Skeletal muscle satellite cell (primary cell): ENCODE results near the gene TSPEAR.
"Not testable (repeated sequence)": the region's sequence is repeated elsewhere in the genome, so short reads cannot be mapped to it uniquely, and the experiment has no call there.

ENCODE experiments used
- H3K27me3 ChIP-seq: 2 replicates; pipeline ENCODE4 v1.7.0; 2013; ENCODE audit warnings: low read length; ENCODE audit not compliant: control insufficient read depth, insufficient read depth
- H3K36me3 ChIP-seq: 2 replicates; pipeline ENCODE4 v1.7.0; 2013; ENCODE audit warnings: mild to moderate bottlenecking, control low read depth, low read length; ENCODE audit not compliant: insufficient read depth
- H3K4me1 ChIP-seq: 2 replicates; pipeline ENCODE4 v1.7.0; 2013; ENCODE audit warnings: low read length; ENCODE audit not compliant: control insufficient read depth, insufficient read depth
- H3K4me2 ChIP-seq: 2 replicates; pipeline ENCODE4 v1.7.0; 2013; ENCODE audit warnings: mild to moderate bottlenecking, low read length
- H3K4me3 ChIP-seq: 2 replicates; pipeline ENCODE4 v1.7.0; 2013; ENCODE audit warnings: low read length
- H3K9ac ChIP-seq: 2 replicates; pipeline ENCODE4 v1.7.0; 2013; ENCODE audit warnings: mild to moderate bottlenecking, low read depth, low read length, moderate library complexity
- H3K9me3 ChIP-seq: replicated peaks from 2 replicates; pipeline ENCODE4 v1.7.0; 2013; ENCODE audit warnings: mild to moderate bottlenecking, control low read depth, low read length

The TSPEAR gene

DNA sequence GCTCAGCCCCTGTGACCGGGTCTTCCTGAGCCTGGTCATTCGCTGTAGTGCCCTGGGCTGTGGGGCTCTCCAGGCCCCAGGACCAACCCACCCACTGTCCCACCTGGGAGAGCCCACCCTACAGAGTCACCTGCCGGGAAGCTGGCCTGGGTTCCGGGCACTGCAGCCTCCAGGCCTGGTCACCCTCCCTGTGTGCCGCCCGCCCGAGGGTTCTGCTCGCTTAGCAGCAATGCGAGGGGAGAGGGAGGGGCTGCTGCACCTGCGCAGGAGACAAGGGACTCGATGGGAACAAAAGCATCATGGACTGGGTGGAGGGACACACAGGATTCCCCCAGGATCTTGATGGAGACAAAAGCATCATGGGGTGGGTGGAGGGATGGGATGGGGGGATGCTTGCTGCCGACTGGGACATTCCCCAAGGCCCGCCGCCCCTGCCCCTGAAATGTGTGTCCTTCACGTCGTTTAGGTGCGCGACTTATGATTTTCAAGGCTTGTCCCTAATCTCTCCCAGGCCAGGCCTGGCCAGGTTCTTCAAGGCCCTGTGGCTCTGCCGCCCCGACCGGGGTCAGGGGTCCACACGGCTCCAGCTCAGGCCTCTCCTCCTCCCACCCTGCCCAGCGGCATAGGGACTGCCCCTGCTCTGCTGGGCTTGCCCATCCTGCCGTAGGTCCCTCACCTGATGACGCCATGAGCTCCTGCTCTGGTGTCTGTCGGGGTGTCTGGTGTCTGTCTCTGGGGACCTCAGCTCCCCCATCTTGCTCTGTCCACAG is 97.8 kb downstream of the TSPEAR start:
- Histone ChIP-seq H3K9ac (no peak overlapping the region), H3K4me3 (no peak overlapping the region), H3K4me2 (no peak overlapping the region), H3K4me1 (no peaks in the 10 kb centered on the region), H3K27me3 (peaks cover 32% of the 10 kb centered on the region), H3K9me3 (peaks cover 3% of the 10 kb centered on the region), H3K36me3 (no peaks in the 10 kb centered on the region)

GRCh38 chr21:44612669-44613229 is 98.6 kb downstream of the TSPEAR start:
- no peak overlapping the region for H3K4me2 ChIP-seq
- no peaks in the 10 kb centered on the region for H3K36me3 ChIP-seq
- peaks cover 3% of the 10 kb centered on the region for H3K9me3 ChIP-seq
- no peak overlapping the region for H3K9ac ChIP-seq
- H3K4me1 ChIP-seq, result no peaks in the 10 kb centered on the region
- peaks cover 28% of the 10 kb centered on the region for H3K27me3 ChIP-seq
- no peak overlapping the region for H3K4me3 ChIP-seq

DNA sequence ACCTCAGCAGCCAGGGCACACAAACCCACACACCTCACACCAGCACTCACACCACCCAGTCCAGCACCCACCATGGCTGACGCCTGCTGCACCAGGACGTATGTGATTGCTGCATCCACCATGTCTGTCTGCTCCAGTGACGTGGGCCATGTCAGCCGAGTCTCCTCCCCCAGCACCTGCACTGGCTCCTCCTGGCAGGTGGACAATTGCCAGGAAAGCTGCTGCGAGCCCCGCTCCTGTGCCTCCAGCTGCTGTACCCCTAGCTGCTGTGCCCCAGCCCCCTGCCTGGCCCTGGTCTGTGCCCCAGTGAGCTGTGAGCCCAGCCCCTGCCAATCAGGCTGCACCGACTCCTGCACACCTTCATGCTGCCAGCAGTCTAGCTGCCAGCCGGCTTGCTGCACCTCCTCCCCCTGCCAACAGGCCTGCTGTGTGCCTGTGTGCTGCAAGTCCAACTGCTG is 99.3 kb downstream of the TSPEAR start, which contains the start of gene KRTAP10-8:
KRTAP10-8 (plus strand) TSS at position 51 of the 458 bp plus-strand sequence; CDS start at position 73, 22 bp downstream.
- Histone ChIP-seq H3K36me3 (no peaks in the 10 kb centered on the region), H3K4me1 (no peaks in the 10 kb centered on the region), H3K9me3 (peaks cover 3% of the 10 kb centered on the region), H3K4me2 (no peak within 1 kb of the TSS), H3K27me3 (peaks cover 22% of the 10 kb centered on the region), H3K4me3 (no peak within 1 kb of the TSS), H3K9ac (no peak within 1 kb of the TSS)

GRCh38 chr21:44611551-44611950 is 99.8 kb downstream of the TSPEAR start:
- Histone ChIP-seq H3K36me3 (no peaks in the 10 kb centered on the region), H3K9ac (no peak overlapping the region), H3K9me3 (peaks cover 3% of the 10 kb centered on the region), H3K27me3 (peaks cover 17% of the 10 kb centered on the region), H3K4me2 (no peak overlapping the region), H3K4me3 (no peak overlapping the region), H3K4me1 (no peaks in the 10 kb centered on the region)

- not testable (repeated sequence) for H3K4me1 ChIP-seq, H3K9me3 ChIP-seq, H3K36me3 ChIP-seq, H3K9ac ChIP-seq, H3K4me2 ChIP-seq, H3K4me3 ChIP-seq
- peaks cover 13% of the 10 kb centered on the region for H3K27me3 ChIP-seq
Observed at GRCh38 chr21:44610157-44610843, 101.1 kb downstream of the TSPEAR start.

GRCh38 chr21:44609193-44609592 is 102.2 kb downstream of the TSPEAR start:
- Histone ChIP-seq H3K4me3 (no peak overlapping the region), H3K4me1 (no peaks in the 10 kb centered on the region), H3K9me3 (peaks cover 3% of the 10 kb centered on the region)

GRCh38 chr21:44606495-44606894 is 104.9 kb downstream of the TSPEAR start:
- Histone ChIP-seq H3K36me3 (no peaks in the 10 kb centered on the region), H3K4me2 (no peak overlapping the region), H3K9me3 (no peaks in the 10 kb centered on the region), H3K9ac (no peak overlapping the region), H3K4me1 (no peaks in the 10 kb centered on the region), H3K27me3 (peaks cover 40% of the 10 kb centered on the region), H3K4me3 (no peak overlapping the region)

More at GRCh38 chr21:44609193-44609592, 102.2 kb downstream of the TSPEAR start:
- H3K36me3 ChIP-seq, result no peaks in the 10 kb centered on the region
- H3K9ac ChIP-seq, result no peak overlapping the region
- peaks cover 24% of the 10 kb centered on the region for H3K27me3 ChIP-seq
- H3K4me2 ChIP-seq, result no peak overlapping the region

- Histone ChIP-seq H3K27me3 (peaks cover 59% of the 10 kb centered on the region), H3K36me3 (no peaks in the 10 kb centered on the region), H3K9me3 (no peaks in the 10 kb centered on the region), H3K4me1 (no peaks in the 10 kb centered on the region), H3K9ac (no peak overlapping the region), H3K4me2 (no peak overlapping the region), H3K4me3 (no peak overlapping the region)
Observed at GRCh38 chr21:44603911-44604310, 107.5 kb downstream of the TSPEAR start.

DNA sequence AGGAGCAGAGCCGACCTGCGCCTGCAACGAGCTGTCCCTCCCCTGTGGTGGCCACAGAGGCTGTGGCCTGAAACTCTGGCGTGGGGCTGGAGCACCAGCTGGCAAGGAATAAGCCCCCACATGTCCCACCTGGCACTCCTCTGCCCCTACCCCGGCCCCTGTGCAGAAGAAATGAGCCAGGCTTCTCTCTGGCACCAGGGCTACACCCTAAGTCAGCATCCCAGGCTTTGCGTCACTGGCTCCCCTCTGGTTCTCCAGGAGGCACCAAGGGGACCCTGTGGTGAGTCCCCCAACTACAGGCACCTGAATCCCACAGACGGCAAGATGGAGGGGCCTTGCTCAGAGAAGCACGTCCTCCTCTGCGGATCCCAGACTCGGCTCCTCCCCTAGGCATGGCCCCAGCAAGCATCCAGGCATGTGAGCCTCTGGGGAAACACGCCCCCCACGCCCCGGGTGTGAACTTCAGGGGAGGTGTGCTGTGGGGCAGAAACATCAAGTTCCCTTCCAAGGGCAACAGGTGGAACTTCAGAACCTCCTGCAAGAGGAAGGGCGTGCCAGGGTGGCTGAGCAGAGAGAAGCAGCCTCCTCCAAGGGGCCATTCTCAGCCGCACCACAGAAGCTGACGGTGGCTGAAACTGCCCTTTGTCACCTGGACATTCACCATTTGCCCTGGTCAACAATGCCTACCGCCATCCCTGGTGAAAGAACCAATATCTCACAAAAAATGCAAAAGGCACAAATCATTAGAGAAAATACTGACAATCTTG is 108.1 kb downstream of the TSPEAR start:
- peaks cover 63% of the 10 kb centered on the region for H3K27me3 ChIP-seq
- H3K4me1 ChIP-seq, result no peaks in the 10 kb centered on the region

DNA sequence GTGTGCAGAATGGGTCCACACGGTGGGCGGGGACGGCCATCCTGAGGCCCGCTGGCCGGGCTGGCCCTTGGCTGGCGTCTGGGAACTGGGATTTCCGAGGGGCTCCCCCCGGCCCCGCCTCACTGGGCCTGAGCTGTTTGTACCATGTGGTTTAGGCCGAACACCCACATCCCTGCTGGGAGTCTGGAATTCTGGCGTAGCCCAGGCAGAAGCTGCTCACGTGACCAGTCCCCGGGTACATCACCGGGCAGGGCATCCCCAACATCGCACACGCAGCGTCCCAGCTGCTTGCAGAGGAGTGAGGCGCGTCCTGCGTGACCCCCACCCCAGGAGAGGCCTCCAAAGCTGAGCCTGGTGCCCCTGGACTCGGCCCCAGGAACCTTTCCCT is 108.9 kb downstream of the TSPEAR start:
- Histone ChIP-seq H3K9ac (no peak overlapping the region), H3K27me3 (peaks cover 67% of the 10 kb centered on the region), H3K4me1 (no peaks in the 10 kb centered on the region), H3K36me3 (no peaks in the 10 kb centered on the region), H3K4me2 (no peak overlapping the region), H3K9me3 (no peaks in the 10 kb centered on the region), H3K4me3 (no peak overlapping the region)

More for the DNA sequence above, 108.1 kb downstream of the TSPEAR start:
- no peak overlapping the region for H3K4me2 ChIP-seq
- no peaks in the 10 kb centered on the region for H3K9me3 ChIP-seq
- H3K4me3 ChIP-seq, result no peak overlapping the region
- no peaks in the 10 kb centered on the region for H3K36me3 ChIP-seq
- H3K9ac ChIP-seq, result no peak overlapping the region
